HG03039 (cell line): Measurements from ENCODE around the gene MT1A.

Experiments
- ATAC-seq: cut with Tn5 transposase; IDR thresholded peaks from one replicate; pipeline ENCODE4 v1.9.1; 2021; ENCODE audit warnings: mild to moderate bottlenecking, moderate library complexity; ENCODE audit not compliant: unreplicated experiment

The MT1A gene

GRCh38 chr16:56675685-56676210 lies 37.3 kb downstream of the MT1A start:
- ATAC-seq, result no peak

GRCh38 chr16:56677474-56677873 lies 39.0 kb downstream of the MT1A start:
- ATAC-seq, result no peak

- ATAC-seq, result no peak
These were observed 40.7 kb downstream of the MT1A start for GRCh38 chr16:56679078-56679730.

- no peak for ATAC-seq
These were observed 41.4 kb downstream of the MT1A start for GRCh38 chr16:56679818-56680217.

- peak; percentile 96 for ATAC-seq
These were observed 43.7 kb downstream of the MT1A start, which contains the start of gene MT1X for GRCh38 chr16:56681939-56682702. MT1X (plus strand) TSS chr16:56682470; CDS start chr16:56682541, 71 bp downstream.

GRCh38 chr16:56682703-56683397 lies 44.4 kb downstream of the MT1A start:
- no peak for ATAC-seq

GRCh38 chr16:56683424-56684172 lies 45.1 kb downstream of the MT1A start:
- ATAC-seq, result no peak

- no peak for ATAC-seq
These were observed 45.9 kb downstream of the MT1A start for GRCh38 chr16:56684256-56684925.

- ATAC-seq, result no peak
These were observed 46.6 kb downstream of the MT1A start for GRCh38 chr16:56684926-56685590.

- ATAC-seq, result no peak
These were observed 48.3 kb downstream of the MT1A start for GRCh38 chr16:56686758-56687157.

- no peak for ATAC-seq
These were observed 50.3 kb downstream of the MT1A start for GRCh38 chr16:56688762-56689161.

- ATAC-seq, result no peak
These were observed 50.7 kb downstream of the MT1A start for GRCh38 chr16:56689171-56689570.
